HepG2 (cell line): Measurements from ENCODE around the gene ZBP1. TPM values are rescaled to one million over a fixed set of nuclear protein-coding genes. Genes with fewer than 3 reads are reported as not detected.

Source experiments
- ATAC-seq: fragments of 200-7000 bp; cut with Tn5 transposase; 3 replicates; pipeline ENCODE4 v1.9.1; 2020; ENCODE audit warnings: mild to moderate bottlenecking, moderate library complexity
- BruUV-seq: library from RNA; stranded (reverse); fragments of 400-500 nt; replicated peaks from 2 replicates; lab custom pipeline; 2021; lab: Mats Ljungman, UMichigan
- CTCF ChIA-PET: fragments of 300-600 bp; formaldehyde crosslinking; extraction: SDS; loops from one replicate; lab custom pipeline; 2021; ENCODE audit warnings: low total read pairs, inconsistent platforms, low intra/inter-chr PET ratio; lab: Yijun Ruan, JAX
- POLR2A ChIA-PET: fragments of 350-600 bp; sonication (Branson Sonifier 250); formaldehyde crosslinking; loops from one replicate; lab custom pipeline; 2020; ENCODE audit warnings: antibody characterized with exemption, inconsistent platforms; lab: Yijun Ruan, JAX
- DNase-seq: peaks from one replicate; pipeline ENCODE4 v3.0.0-alpha.2; 2015; ENCODE audit warnings: low spot score
- FAIRE-seq: peaks from 3 replicates; lab custom pipeline; 2011; peaks lifted over from hg19 to GRCh38; lab: Jason Lieb, UNC
- H2AFZ ChIP-seq: one replicate; pipeline ENCODE4 v1.6.1; 2011; ENCODE audit warnings: low read length, inconsistent platforms
- H3K27ac ChIP-seq: fragments of 300-600 bp; 3 replicates; pipeline ENCODE4 v1.8.0; 2011; ENCODE audit warnings: mixed run types, mild to moderate bottlenecking, mixed read lengths, low read length, inconsistent platforms; ENCODE audit not compliant: insufficient read depth; ENCODE audit errors: extremely low read length
- H3K27me3 ChIP-seq, 2 experiments: fragments of 200-600 bp in 1 of 2; 2 replicates in 1 of 2; 3 replicates in 1 of 2; pipeline versions ENCODE4 v1.6.0 to v1.8.0; 2011; ENCODE audit warnings: low read length in 2 of 2, mild to moderate bottlenecking in 2 of 2, moderate library complexity in 2 of 2, inconsistent platforms in 1 of 2; ENCODE audit not compliant: insufficient read depth in 2 of 2, control insufficient read depth in 1 of 2
- H3K36me3 ChIP-seq, 2 experiments: fragments of 200-600 bp in 1 of 2; replicated peaks in 1 of 2; 2 replicates in 1 of 2; 3 replicates in 1 of 2; pipeline versions ENCODE4 v1.5.1 to v1.8.0; 2011; ENCODE audit warnings: low read length in 2 of 2, inconsistent platforms in 1 of 2; ENCODE audit not compliant: insufficient read depth in 2 of 2, control insufficient read depth in 1 of 2
- H3K4me1 ChIP-seq: 2 replicates; pipeline ENCODE4 v1.5.1; 2012; ENCODE audit warnings: low read length, inconsistent platforms; ENCODE audit not compliant: insufficient read depth
- H3K4me2 ChIP-seq: 2 replicates; pipeline ENCODE4 v1.6.0; 2011; ENCODE audit warnings: low read depth, low read length, inconsistent platforms
- H3K4me3 ChIP-seq, 3 experiments: fragments of 200-600 bp in 1 of 3; sonication (generic), shearing (Covaris generic) in 1 of 3; replicated peaks in 1 of 3; 2 replicates each; pipeline ENCODE4 v1.5.1; 2011 to 2016; ENCODE audit warnings: low read length in 3 of 3, inconsistent platforms in 2 of 3, low read depth in 2 of 3, mild to moderate bottlenecking in 2 of 3, control low read depth in 1 of 3, mixed read lengths in 1 of 3; ENCODE audit not compliant: insufficient read depth in 1 of 3
- H3K79me2 ChIP-seq: one replicate; pipeline ENCODE4 v1.6.1; 2011; ENCODE audit warnings: low read length, inconsistent platforms; ENCODE audit not compliant: insufficient read depth
- H3K9ac ChIP-seq: 2 replicates; pipeline ENCODE4 v1.6.0; 2011; ENCODE audit warnings: mild to moderate bottlenecking, low read depth, low read length, inconsistent platforms; ENCODE audit not compliant: insufficient read depth
- H3K9me3 ChIP-seq: 2 replicates; pipeline ENCODE4 v1.5.1; 2012; ENCODE audit warnings: mild to moderate bottlenecking, low read length
- H4K20me1 ChIP-seq: 2 replicates; pipeline ENCODE4 v1.6.0; 2011; ENCODE audit warnings: inconsistent platforms, mild to moderate bottlenecking, low read length, moderate library complexity; ENCODE audit not compliant: insufficient read depth
- ATF1 ChIP-seq: IDR thresholded peaks from 2 replicates; pipeline ENCODE4 v1.6.1; 2016; ENCODE audit warnings: mild to moderate bottlenecking, control low read depth
- BCL6 ChIP-seq: IDR thresholded peaks from 2 replicates; pipeline ENCODE4 v1.6.1; 2016; ENCODE audit warnings: missing genetic modification reagents, missing compliant biosample characterization
- KAT7 ChIP-seq: IDR thresholded peaks from 2 replicates; pipeline ENCODE4 v1.6.1; 2018; ENCODE audit warnings: borderline replicate concordance, missing compliant biosample characterization
- MTA1 ChIP-seq: sonication (generic); formaldehyde crosslinking; IDR thresholded peaks from 2 replicates; pipeline ENCODE4 v1.4.0; 2020; ENCODE audit warnings: missing genetic modification reagents, mild to moderate bottlenecking, borderline replicate concordance
- PPARG ChIP-seq: conservative IDR thresholded peaks from 2 replicates; pipeline ENCODE4 v1.6.1; 2016; ENCODE audit warnings: missing biosample characterization, missing genetic modification reagents
- REXO4 ChIP-seq: sonication (generic); formaldehyde crosslinking; IDR thresholded peaks from 2 replicates; pipeline ENCODE4 v1.8.0; 2022; ENCODE audit warnings: missing genetic modification reagents, mild to moderate bottlenecking, borderline replicate concordance
- RXRB ChIP-seq: IDR thresholded peaks from 2 replicates; pipeline ENCODE4 v1.6.1; 2016; ENCODE audit warnings: borderline replicate concordance, missing genetic modification reagents, missing compliant biosample characterization
- SIN3A ChIP-seq: IDR thresholded peaks from 2 replicates; pipeline ENCODE4 v1.6.1; 2011; ENCODE audit warnings: low read depth, mild to moderate bottlenecking, control low read depth, low read length, borderline replicate concordance
- TARDBP ChIP-seq: sonication (generic); formaldehyde crosslinking; IDR thresholded peaks from 2 replicates; pipeline ENCODE4 v1.8.0; 2022; ENCODE audit warnings: mild to moderate bottlenecking, missing genetic modification reagents
- ZMYM4 ChIP-seq: sonication (generic); formaldehyde crosslinking; IDR thresholded peaks from 2 replicates; pipeline ENCODE4 v1.8.1; 2023; ENCODE audit warnings: mild to moderate bottlenecking, missing genetic modification reagents
- ZNF101 ChIP-seq: sonication (generic); formaldehyde crosslinking; IDR thresholded peaks from 2 replicates; pipeline ENCODE4 v1.4.0; 2020; ENCODE audit warnings: mild to moderate bottlenecking, low read depth, missing genetic modification reagents, borderline replicate concordance
- ZNF317 ChIP-seq: sonication (generic); formaldehyde crosslinking; IDR thresholded peaks from 2 replicates; pipeline ENCODE4 v1.5.0; 2020; ENCODE audit warnings: mild to moderate bottlenecking, missing genetic modification reagents
- ZNF34 ChIP-seq: sonication (generic); formaldehyde crosslinking; IDR thresholded peaks from 2 replicates; pipeline ENCODE4 v1.4.0; 2020; ENCODE audit warnings: mild to moderate bottlenecking, missing genetic modification reagents, borderline replicate concordance
- ZNF557 ChIP-seq: sonication (generic); formaldehyde crosslinking; IDR thresholded peaks from 2 replicates; pipeline ENCODE4 v1.4.0; 2020; ENCODE audit warnings: missing genetic modification reagents
- ZNF607 ChIP-seq: sonication (generic); formaldehyde crosslinking; IDR thresholded peaks from 2 replicates; pipeline ENCODE4 v1.5.1; 2020; ENCODE audit warnings: missing genetic modification reagents, mild to moderate bottlenecking, borderline replicate concordance
- ZNF737 ChIP-seq: sonication (generic); formaldehyde crosslinking; IDR thresholded peaks from 2 replicates; pipeline ENCODE4 v1.5.0; 2020; ENCODE audit warnings: missing genetic modification reagents, mild to moderate bottlenecking, borderline replicate concordance
- WGBS: methylation state at CpG from one replicate; pipeline ENCODE4 v1.1.6; 2017; ENCODE audit warnings: low lambda C conversion rate; 5-methylcytosine and 5-hydroxymethylcytosine counted together
- in situ Hi-C: cut with HindIII; loops from 2 replicates; pipeline ENCODE4 v1.10.0; 2017; ENCODE audit warnings: low pct_unique_long_range_greater_than_20kb; ENCODE audit not compliant: extremely low pct_ligation_motif_present
- intact Hi-C: fragments of 100-400 bp; cut with micrococcal nuclease; formaldehyde crosslinking; loops from one replicate; pipeline ENCODE4 v1.10.0; 2022; ENCODE audit not compliant: unreplicated experiment
- polyA plus RNA-seq, 8 experiments: library from polyadenylated mRNA; depleted of rRNA in 3 of 8; stranded (reverse) in 7 of 8; unstranded in 1 of 8; fragments of >200 nt; fragmentation: Illumina TruSeq in 4 of 8; extraction: Trizol in 4 of 8; gene quantifications; 2 replicates each; pipeline versions ENCODE4 v1.2.1 to v1.2.3, GENCODE V29; 2011 to 2016; ENCODE audit warnings: low read depth in 4 of 8, missing spikeins in 1 of 8, mixed read lengths in 1 of 8; ENCODE audit not compliant: insufficient read depth in 1 of 8
- total RNA-seq, 5 experiments: library from RNA; depleted of rRNA; stranded (reverse); fragments of >200 nt; fragmentation: Illumina TruSeq; extraction: Trizol; gene quantifications; 2 replicates each; pipeline ENCODE4 v1.2.3, GENCODE V29; 2016; ENCODE audit warnings: low read depth in 1 of 5
- TF ChIP-seq, protein P1 (sequence below): IDR thresholded peaks from 2 replicates; pipeline ENCODE4 v1.6.1; 2016; ENCODE audit warnings: low read depth, borderline replicate concordance
- TF ChIP-seq, protein P2 (sequence below): sonication (generic); formaldehyde crosslinking; IDR thresholded peaks from 2 replicates; pipeline ENCODE4 v1.4.0; 2020; ENCODE audit warnings: missing genetic modification reagents, mild to moderate bottlenecking, borderline replicate concordance
- TF ChIP-seq, protein P3 (sequence below): sonication (generic); formaldehyde crosslinking; IDR thresholded peaks from 2 replicates; pipeline ENCODE4 v1.4.0; 2020; ENCODE audit warnings: missing genetic modification reagents
- TF ChIP-seq, protein P4 (sequence below): IDR thresholded peaks from 2 replicates; pipeline ENCODE4 v1.6.1; 2016; ENCODE audit warnings: missing genetic modification reagents, missing compliant biosample characterization

Gene ZBP1
- total and polyA plus RNA-seq, 2 of the 13 experiments (the other 11 are each of a cell fraction or from before 2014, with no cell fraction given) = not detected

DNA sequence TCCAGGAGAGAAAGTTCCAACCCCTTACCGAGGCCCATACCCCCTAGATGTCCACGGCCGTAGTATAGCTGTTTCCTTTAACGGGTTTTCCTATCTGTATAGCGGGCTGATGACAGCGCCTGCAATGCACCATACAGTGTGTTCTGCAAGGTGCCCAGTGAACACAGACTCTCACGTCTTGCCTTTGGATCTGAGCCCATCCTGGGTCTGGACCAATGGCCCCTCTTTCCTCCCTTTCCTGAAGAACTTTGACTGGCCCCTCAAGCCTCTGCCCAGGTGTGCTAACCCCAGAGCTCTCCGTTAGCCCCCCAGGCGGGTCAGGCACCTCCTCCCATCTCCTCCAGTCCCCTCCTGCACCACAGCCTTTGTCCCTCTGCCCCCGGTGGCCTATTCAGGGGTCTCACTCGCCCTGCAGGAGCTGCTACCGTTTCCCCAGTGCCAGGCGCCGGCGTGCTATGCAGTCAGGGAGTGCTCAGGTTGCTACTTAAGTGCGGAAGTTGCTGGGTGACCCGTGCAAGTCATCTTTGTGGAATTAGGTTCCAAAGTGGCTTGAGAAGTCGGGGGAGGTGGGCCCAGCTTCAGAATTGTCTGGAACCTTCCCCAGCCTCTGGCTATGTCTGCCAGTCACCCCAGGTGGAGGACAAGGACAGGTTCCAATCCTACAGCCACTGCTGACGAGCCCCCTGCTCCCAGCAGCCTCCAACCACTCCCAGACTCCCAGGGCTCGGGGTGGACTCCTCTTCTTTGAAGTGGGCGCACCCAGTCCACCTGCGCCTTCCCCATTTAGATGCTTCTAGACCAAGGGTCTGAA, 35.0 kb upstream of the ZBP1 start:
- CTCF ChIA-PET = interaction anchor here (1.2 to 3.1 kb wide), 4 partner anchors 431 to 555 kb away, joined by 6 to 46 read pairs (median 19); no protein-coding TSS in a partner anchor
- no peak for FAIRE-seq
- H3K4me2 ChIP-seq = no peak overlapping the region
- TF ChIP-seq KAT7 (CRISPR knock-in tag) (no peak), ZNF34 (CRISPR knock-in tag) (no peak), RXRB (CRISPR knock-in tag) (no peak), ZNF737 (CRISPR knock-in tag) (no peak), ATF1 (no peak), SIN3A (no peak), ZNF607 (CRISPR knock-in tag) (no peak), MTA1 (no peak), ZNF317 (CRISPR knock-in tag) (no peak), ZNF101 (CRISPR knock-in tag) (no peak), PPARG (CRISPR knock-in tag) (no peak), ZMYM4 (CRISPR knock-in tag) (no peak), REXO4 (CRISPR knock-in tag) (no peak), BCL6 (no peak), ZNF557 (CRISPR knock-in tag) (no peak), TARDBP (CRISPR knock-in tag) (no peak)
- TF ChIP-seq, protein P1, sequence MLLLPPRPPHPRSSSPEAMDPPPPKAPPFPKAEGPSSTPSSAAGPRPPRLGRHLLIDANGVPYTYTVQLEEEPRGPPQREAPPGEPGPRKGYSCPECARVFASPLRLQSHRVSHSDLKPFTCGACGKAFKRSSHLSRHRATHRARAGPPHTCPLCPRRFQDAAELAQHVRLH (CRISPR knock-in tag) = no peak
- TF ChIP-seq, protein P2, sequence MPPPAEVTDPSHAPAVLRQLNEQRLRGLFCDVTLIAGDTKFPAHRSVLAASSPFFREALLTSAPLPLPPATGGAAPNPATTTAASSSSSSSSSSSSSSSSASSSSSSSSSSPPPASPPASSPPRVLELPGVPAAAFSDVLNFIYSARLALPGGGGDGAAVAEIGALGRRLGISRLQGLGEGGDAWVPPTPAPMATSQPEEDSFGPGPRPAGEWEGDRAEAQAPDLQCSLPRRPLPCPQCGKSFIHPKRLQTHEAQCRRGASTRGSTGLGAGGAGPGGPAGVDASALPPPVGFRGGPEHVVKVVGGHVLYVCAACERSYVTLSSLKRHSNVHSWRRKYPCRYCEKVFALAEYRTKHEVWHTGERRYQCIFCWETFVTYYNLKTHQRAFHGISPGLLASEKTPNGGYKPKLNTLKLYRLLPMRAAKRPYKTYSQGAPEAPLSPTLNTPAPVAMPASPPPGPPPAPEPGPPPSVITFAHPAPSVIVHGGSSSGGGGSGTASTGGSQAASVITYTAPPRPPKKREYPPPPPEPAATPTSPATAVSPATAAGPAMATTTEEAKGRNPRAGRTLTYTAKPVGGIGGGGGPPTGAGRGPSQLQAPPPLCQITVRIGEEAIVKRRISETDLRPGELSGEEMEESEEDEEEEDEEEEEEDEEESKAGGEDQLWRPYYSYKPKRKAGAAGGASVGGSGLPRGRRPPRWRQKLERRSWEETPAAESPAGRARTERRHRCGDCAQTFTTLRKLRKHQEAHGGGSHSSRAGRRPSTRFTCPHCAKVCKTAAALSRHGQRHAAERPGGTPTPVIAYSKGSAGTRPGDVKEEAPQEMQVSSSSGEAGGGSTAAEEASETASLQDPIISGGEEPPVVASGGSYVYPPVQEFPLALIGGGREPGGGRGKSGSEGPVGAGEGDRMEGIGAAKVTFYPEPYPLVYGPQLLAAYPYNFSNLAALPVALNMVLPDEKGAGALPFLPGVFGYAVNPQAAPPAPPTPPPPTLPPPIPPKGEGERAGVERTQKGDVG = no peak
- TF ChIP-seq, protein P3, sequence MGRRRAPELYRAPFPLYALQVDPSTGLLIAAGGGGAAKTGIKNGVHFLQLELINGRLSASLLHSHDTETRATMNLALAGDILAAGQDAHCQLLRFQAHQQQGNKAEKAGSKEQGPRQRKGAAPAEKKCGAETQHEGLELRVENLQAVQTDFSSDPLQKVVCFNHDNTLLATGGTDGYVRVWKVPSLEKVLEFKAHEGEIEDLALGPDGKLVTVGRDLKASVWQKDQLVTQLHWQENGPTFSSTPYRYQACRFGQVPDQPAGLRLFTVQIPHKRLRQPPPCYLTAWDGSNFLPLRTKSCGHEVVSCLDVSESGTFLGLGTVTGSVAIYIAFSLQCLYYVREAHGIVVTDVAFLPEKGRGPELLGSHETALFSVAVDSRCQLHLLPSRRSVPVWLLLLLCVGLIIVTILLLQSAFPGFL = no peak
- TF ChIP-seq, protein P4, sequence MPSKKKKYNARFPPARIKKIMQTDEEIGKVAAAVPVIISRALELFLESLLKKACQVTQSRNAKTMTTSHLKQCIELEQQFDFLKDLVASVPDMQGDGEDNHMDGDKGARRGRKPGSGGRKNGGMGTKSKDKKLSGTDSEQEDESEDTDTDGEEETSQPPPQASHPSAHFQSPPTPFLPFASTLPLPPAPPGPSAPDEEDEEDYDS = no peak
- no peak overlapping the region for H2AFZ ChIP-seq
- H3K36me3 ChIP-seq = no peaks in the 10 kb centered on the region
- no peak overlapping the region for H3K27ac ChIP-seq
- in situ Hi-C loops = loop anchor here (5.0 kb wide), 2 partner anchors 432 to 522 kb away; no protein-coding TSS in a partner anchor
- peaks cover 36 to 97% of the 10 kb centered on the region in 2 experiments for H3K27me3 ChIP-seq
- H3K9ac ChIP-seq = no peak overlapping the region
- H3K4me1 ChIP-seq = peaks cover 13% of the 10 kb centered on the region
- peaks cover 3% of the 10 kb centered on the region; the same call in 1 of the 2 replicates for H4K20me1 ChIP-seq
- no peak for DNase-seq
- no peak for ATAC-seq
- H3K79me2 ChIP-seq = no peaks in the 10 kb centered on the region
- H3K4me3 ChIP-seq = no peak overlapping the region
- BruUV-seq = no TSS peak
- 7% methylated on average over 22 of the region's 22 CpGs for WGBS
- POLR2A ChIA-PET = no interaction called here
- intact Hi-C loops = loop anchor here (1.0 kb wide), 3 partner anchors 432 to 554 kb away; no protein-coding TSS in a partner anchor
- H3K9me3 ChIP-seq = no peaks in the 10 kb centered on the region
